Measurements from ENCODE around the gene COL21A1. TPM values are rescaled to one million over a fixed set of nuclear protein-coding genes. Genes with fewer than 3 reads are reported as not detected.

The COL21A1 gene
- total RNA-seq, 1 donor, result 19.2 TPM

- Histone ChIP-seq H3K36me3 (ENCODE audit: insufficient read depth, low read length) (no peaks in the 10 kb centered on the region), H3K27me3 (ENCODE audit: insufficient read depth, low read length) (no peaks in the 10 kb centered on the region), H2AFZ (ENCODE audit: low read length) (no peak overlapping the region), H3K4me1 (ENCODE audit: insufficient read depth, low read length) (no peaks in the 10 kb centered on the region), H3K79me2 (ENCODE audit: insufficient read depth, low read length) (no peaks in the 10 kb centered on the region), H3K9me3 (ENCODE audit: low read depth, low read length) (no peaks in the 10 kb centered on the region), H3K27ac (ENCODE audit: low read depth, low read length) (no peak overlapping the region), H3K4me3 (ENCODE audit: insufficient read depth, low read length) (no peak overlapping the region), H3K4me2 (ENCODE audit: insufficient read depth, low read length) (no peak overlapping the region), H4K20me1 (ENCODE audit: insufficient read depth, low read length) (no peaks in the 10 kb centered on the region)
- DNase-seq (ENCODE audit: insufficient read length, low spot score, missing footprints), result no peak
- TF ChIP-seq CTCF (IDR thresholded peaks at IDR 0.05; ENCODE audit: extremely low read depth, low read depth, low read length), result no peak
Observed at GRCh38 chr6:56214041-56214702, 33.2 kb downstream of the COL21A1 start.

DNA sequence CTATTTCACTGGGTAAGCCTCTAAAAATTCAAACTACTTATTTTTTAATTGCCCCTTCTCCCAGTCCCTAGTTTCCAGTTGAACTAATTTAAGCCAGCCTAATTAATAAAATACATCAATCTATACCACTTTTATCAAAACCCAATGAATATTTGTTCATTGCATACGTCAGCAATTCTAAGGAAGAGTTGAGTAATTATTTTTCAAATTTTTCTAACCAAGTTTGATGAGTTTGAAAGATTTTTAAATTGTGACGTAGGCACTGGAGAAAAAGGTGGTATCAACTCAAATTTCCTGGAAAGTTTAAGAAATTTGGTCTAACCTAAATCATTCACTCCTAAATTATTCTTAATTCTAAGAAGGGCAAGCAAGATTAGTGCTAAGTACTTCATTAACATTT lies 35.7 kb downstream of the COL21A1 start:
- DNase-seq (ENCODE audit: insufficient read length, low spot score, missing footprints), result no peak

DNA sequence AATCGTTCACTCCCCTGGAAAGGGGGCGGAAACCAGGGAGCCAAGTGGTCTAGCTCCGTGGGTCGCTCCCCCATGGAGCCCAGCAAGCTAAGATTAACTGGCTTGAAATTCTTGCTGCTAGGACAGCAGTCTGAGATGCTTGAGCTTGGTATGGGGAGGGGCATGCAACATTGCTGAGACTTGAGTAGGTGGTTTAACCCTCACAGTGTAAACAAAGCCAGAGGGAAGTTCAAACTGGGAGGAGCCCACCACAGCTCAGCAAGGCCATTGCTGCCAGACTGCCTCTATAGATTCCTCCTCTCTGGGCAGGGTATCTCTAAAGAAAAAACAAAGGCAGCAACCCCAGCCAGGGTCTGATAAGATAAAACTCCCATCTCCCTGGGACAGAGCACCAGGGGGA lies 43.2 kb downstream of the COL21A1 start:
- no peak for TF ChIP-seq CTCF (IDR thresholded peaks at IDR 0.05; ENCODE audit: extremely low read depth, low read depth, low read length)
- no peak overlapping the region for H3K4me2 ChIP-seq (ENCODE audit: insufficient read depth, low read length)
- H3K27ac ChIP-seq (ENCODE audit: low read depth, low read length), result no peak overlapping the region
- H3K9me3 ChIP-seq (ENCODE audit: low read depth, low read length), result no peaks in the 10 kb centered on the region
- H3K27me3 ChIP-seq (ENCODE audit: insufficient read depth, low read length), result no peaks in the 10 kb centered on the region
- H2AFZ ChIP-seq (ENCODE audit: low read length), result no peak overlapping the region
- no peaks in the 10 kb centered on the region for H3K79me2 ChIP-seq (ENCODE audit: insufficient read depth, low read length)
- H3K4me1 ChIP-seq (ENCODE audit: insufficient read depth, low read length), result peaks cover 8% of the 10 kb centered on the region
- H3K36me3 ChIP-seq (ENCODE audit: insufficient read depth, low read length), result no peaks in the 10 kb centered on the region
- no peak overlapping the region for H3K4me3 ChIP-seq (ENCODE audit: insufficient read depth, low read length)
- DNase-seq (ENCODE audit: insufficient read length, low spot score, missing footprints), result no peak
- no peaks in the 10 kb centered on the region for H4K20me1 ChIP-seq (ENCODE audit: insufficient read depth, low read length)

More for the DNA sequence above, 35.7 kb downstream of the COL21A1 start:
- TF ChIP-seq CTCF (IDR thresholded peaks at IDR 0.05; ENCODE audit: extremely low read depth, low read depth, low read length), result no peak
- Histone ChIP-seq H3K36me3 (ENCODE audit: insufficient read depth, low read length) (no peaks in the 10 kb centered on the region), H3K79me2 (ENCODE audit: insufficient read depth, low read length) (no peaks in the 10 kb centered on the region), H3K9me3 (ENCODE audit: low read depth, low read length) (no peaks in the 10 kb centered on the region), H3K4me1 (ENCODE audit: insufficient read depth, low read length) (no peaks in the 10 kb centered on the region), H3K4me3 (ENCODE audit: insufficient read depth, low read length) (no peak overlapping the region), H3K27me3 (ENCODE audit: insufficient read depth, low read length) (no peaks in the 10 kb centered on the region), H4K20me1 (ENCODE audit: insufficient read depth, low read length) (no peaks in the 10 kb centered on the region), H3K27ac (ENCODE audit: low read depth, low read length) (no peak overlapping the region), H3K4me2 (ENCODE audit: insufficient read depth, low read length) (no peak overlapping the region), H2AFZ (ENCODE audit: low read length) (no peak overlapping the region)

DNA sequence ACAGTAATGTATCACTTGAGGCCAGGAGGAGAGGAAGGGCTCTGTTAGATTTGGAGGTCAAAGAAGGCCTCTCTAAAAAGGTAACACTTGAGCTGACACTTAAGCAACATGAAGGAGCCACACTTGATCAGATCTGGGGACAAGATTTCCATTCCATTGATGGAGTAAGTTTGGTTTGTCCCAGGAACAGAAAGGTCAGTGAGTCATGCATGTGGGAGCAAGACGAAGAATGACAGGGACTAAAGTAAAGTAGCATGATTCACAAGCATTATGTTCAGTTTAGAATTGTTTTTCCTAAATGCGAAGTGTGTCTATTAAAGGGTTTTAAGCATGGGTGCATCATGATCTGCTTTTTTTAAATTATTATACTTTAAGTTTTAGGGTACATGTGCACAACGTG lies 47.4 kb downstream of the COL21A1 start:
- TF ChIP-seq CTCF (IDR thresholded peaks at IDR 0.05; ENCODE audit: extremely low read depth, low read depth, low read length), result no peak
- Histone ChIP-seq H4K20me1 (ENCODE audit: insufficient read depth, low read length) (no peaks in the 10 kb centered on the region), H3K4me3 (ENCODE audit: insufficient read depth, low read length) (no peak overlapping the region), H3K4me1 (ENCODE audit: insufficient read depth, low read length) (peaks cover 8% of the 10 kb centered on the region), H3K4me2 (ENCODE audit: insufficient read depth, low read length) (no peak overlapping the region), H2AFZ (ENCODE audit: low read length) (no peak overlapping the region), H3K27me3 (ENCODE audit: insufficient read depth, low read length) (no peaks in the 10 kb centered on the region), H3K79me2 (ENCODE audit: insufficient read depth, low read length) (no peaks in the 10 kb centered on the region), H3K9me3 (ENCODE audit: low read depth, low read length) (no peaks in the 10 kb centered on the region), H3K36me3 (ENCODE audit: insufficient read depth, low read length) (no peaks in the 10 kb centered on the region), H3K27ac (ENCODE audit: low read depth, low read length) (no peak overlapping the region)
- DNase-seq (ENCODE audit: insufficient read length, low spot score, missing footprints), result no peak

Data from osteoblast (primary cell).